Activated T-cell treated with anti-CD3 and anti-CD28 coated beads, Interleukin-2, amount 50 U/mL, for 24 hours (primary cell): ENCODE results near the gene FAM174B.
"Not testable (repeated sequence)": the region's sequence is repeated elsewhere in the genome, so short reads cannot be mapped to it uniquely, and the experiment has no call there.

ENCODE experiments used
- DNase-seq: peaks from one replicate; pipeline ENCODE4 v3.0.0-alpha.2; 2020
- H3K27ac Mint-ChIP-seq: 2 replicates; pipeline ENCODE4 v1.8.0; 2020; ENCODE audit warnings: mild to moderate bottlenecking, mixed read lengths
- H3K27me3 Mint-ChIP-seq: 2 replicates; pipeline ENCODE4 v1.8.0; 2020; ENCODE audit warnings: mixed read lengths
- H3K36me3 Mint-ChIP-seq: 2 replicates; pipeline ENCODE4 v1.8.0; 2020; ENCODE audit warnings: low read depth, mixed read lengths
- H3K4me1 Mint-ChIP-seq: 2 replicates; pipeline ENCODE4 v1.8.0; 2020; ENCODE audit warnings: low read depth, mixed read lengths
- H3K4me3 Mint-ChIP-seq: 2 replicates; pipeline ENCODE4 v1.8.0; 2020; ENCODE audit warnings: mild to moderate bottlenecking, moderate library complexity, mixed read lengths
- H3K9me3 Mint-ChIP-seq: 2 replicates; pipeline ENCODE4 v1.8.0; 2020; ENCODE audit warnings: mixed read lengths

FAM174B gene

DNA sequence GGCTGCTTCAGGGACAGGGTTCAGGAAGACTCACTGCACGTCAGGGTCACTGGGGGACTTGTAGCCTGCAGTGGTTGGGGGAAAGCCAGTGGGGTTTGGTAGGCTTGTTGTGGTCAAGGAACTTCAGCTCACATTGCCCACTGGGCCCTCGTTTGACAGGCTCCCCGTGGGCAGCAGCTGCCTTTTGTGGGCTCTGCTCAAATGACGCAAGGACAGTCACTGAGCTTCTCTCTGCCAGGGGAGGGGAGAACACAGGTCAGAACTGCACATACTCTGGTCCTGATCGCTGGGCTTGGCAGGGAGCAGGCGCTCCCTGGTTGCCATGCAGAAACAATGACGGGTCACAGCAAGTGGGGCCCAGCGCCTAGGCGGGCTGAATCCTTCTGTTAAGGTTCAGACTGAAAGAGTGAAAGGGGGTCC, 45.5 kb downstream of the FAM174B start:
- Mint-ChIP-seq H3K4me3 (no peak overlapping the region), H3K9me3 (no peaks in the 10 kb centered on the region), H3K27ac (no peak overlapping the region), H3K27me3 (no peaks in the 10 kb centered on the region), H3K4me1 (no peaks in the 10 kb centered on the region), H3K36me3 (no peaks in the 10 kb centered on the region)
- DNase-seq, result no peak

DNA sequence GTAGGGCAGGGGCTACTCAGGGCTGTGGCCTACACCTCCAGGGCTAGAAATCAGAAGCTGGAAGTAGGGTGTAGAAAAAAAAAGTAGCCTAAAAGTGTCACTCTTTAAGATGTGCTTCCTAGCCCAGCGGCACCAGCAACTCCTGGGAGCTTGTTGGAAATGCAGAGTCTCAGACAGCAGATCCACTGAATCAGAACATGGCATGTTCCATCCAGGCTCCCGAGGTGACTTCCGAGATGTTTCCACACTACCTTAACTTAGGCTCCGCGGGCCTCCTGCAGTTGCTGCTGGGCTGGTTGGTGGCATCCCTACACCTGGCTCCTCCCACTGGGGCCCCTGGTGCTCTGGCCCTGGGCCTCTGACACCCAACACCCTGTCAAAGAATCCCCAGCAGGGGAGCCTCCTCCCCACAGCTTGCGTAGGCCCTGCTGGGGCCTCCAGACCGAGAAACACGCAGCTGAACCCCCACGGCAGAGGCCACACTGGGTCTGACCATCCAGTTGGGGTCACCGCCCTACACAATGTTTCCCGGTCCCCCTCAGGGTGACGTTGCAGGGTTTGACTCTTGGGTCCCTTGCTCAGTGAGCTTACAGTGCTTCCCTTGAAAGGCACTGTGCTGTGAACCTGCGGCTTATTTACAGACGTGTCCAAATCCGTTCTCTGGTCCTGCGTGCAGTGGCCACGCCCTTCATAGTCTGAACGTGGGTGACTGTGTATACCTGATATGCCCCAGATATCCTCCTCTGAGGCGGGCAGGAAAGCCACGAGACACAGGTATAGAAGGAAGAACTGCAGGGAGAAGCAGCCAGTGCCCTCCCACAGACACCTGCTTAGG, 46.5 kb downstream of the FAM174B start:
- no peaks in the 10 kb centered on the region for H3K9me3 Mint-ChIP-seq
- no peaks in the 10 kb centered on the region for H3K27me3 Mint-ChIP-seq
- DNase-seq, result no peak
- H3K27ac Mint-ChIP-seq, result no peak overlapping the region
- H3K36me3 Mint-ChIP-seq, result no peaks in the 10 kb centered on the region
- no peak overlapping the region for H3K4me3 Mint-ChIP-seq
- no peaks in the 10 kb centered on the region for H3K4me1 Mint-ChIP-seq

DNA sequence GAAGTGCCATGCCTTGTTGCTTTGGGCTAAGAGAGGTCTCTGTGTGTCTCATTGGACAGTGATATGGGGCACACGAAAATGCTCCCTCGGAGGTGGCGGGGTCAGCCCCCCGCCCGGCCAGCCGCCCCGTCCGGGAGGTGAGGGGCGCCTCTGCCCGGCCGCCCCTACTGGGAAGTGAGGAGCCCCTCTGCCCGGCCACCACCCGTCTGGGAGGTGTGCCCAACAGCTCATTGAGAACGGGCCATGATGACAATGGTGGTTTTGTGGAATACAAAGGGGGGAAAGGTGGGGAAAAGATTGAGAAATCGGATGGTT, 48.8 kb downstream of the FAM174B start:
- not testable (repeated sequence) for H3K27me3 Mint-ChIP-seq, H3K27ac Mint-ChIP-seq, H3K4me3 Mint-ChIP-seq, DNase-seq, H3K9me3 Mint-ChIP-seq, H3K4me1 Mint-ChIP-seq, H3K36me3 Mint-ChIP-seq

DNA sequence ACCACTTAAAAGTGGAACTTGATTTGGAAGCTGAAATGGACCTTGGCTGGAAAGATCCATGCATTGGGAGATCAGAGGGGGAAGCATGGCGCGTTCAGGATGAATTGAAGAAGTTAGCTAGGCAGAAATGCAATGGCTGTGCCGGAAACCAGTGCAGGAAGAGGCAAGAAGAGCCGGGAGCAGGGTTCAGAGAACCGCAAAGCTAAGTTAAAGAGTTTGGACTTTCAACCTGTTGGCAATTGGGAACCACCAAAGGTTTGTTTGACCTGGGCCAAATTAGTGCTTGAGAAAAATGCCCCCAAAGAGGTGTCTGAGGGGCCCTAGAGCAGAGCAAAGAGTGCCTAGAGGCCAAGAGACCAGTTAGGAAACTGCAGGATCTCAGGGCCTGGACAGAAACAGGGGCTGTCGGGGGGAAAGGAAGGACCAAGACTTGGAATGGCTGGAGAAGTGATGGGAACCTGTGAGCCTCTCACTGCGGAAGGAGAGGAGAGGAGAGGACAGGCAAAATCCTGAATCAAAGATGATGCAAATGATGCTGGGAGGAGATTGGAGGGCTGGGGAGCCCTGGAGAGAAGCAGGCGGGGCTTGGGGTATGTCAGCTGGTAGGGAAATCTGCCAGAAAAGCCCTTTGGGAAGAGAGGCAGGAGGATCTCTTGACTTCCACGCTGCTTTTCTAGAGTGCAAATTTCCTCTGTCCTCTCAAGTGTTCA, 49.3 kb downstream of the FAM174B start:
- Mint-ChIP-seq H3K4me1 (no peaks in the 10 kb centered on the region), H3K27me3 (peaks cover 13% of the 10 kb centered on the region), H3K36me3 (no peaks in the 10 kb centered on the region), H3K9me3 (no peaks in the 10 kb centered on the region), H3K27ac (no peak overlapping the region), H3K4me3 (no peak overlapping the region)
- no peak for DNase-seq

DNA sequence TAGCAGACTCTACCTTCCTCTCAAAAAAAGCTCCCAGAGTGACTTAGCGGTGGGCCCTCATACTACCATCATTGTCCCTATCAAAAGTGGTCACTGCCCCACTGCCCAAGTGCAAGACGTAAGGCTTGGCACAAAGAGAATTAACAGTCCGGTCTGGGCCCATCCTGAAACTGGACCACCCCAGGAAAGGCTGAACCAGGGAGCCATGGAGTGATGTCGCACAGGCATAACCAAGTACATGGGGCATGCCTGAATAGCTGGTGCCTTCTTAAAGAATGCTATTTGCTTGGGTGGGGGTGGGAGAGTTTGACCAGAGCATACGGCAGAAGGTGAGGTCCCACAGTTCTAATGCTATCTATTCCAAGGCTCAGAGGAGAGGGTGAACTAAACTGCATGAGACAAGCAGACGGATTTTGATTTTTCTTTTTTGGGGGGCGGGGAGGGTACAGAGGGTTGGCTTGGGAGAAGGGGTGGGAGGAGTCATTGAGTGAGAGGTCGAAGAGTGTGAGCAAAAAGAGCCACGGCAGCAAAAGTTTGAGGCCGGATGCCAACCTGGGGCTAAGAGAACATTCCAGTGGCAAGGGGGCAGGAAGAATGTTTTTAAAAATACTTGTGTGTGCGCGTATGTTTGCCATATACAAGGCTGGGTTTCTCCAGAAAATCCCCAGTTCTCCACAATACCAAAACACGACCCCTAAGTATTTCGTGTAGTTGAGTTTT, 50.2 kb downstream of the FAM174B start:
- no peak overlapping the region for H3K4me3 Mint-ChIP-seq
- H3K9me3 Mint-ChIP-seq, result no peaks in the 10 kb centered on the region
- no peak for DNase-seq
- peaks cover 13% of the 10 kb centered on the region for H3K27me3 Mint-ChIP-seq
- H3K27ac Mint-ChIP-seq, result no peak overlapping the region
- H3K4me1 Mint-ChIP-seq, result no peaks in the 10 kb centered on the region
- H3K36me3 Mint-ChIP-seq, result no peaks in the 10 kb centered on the region

DNA sequence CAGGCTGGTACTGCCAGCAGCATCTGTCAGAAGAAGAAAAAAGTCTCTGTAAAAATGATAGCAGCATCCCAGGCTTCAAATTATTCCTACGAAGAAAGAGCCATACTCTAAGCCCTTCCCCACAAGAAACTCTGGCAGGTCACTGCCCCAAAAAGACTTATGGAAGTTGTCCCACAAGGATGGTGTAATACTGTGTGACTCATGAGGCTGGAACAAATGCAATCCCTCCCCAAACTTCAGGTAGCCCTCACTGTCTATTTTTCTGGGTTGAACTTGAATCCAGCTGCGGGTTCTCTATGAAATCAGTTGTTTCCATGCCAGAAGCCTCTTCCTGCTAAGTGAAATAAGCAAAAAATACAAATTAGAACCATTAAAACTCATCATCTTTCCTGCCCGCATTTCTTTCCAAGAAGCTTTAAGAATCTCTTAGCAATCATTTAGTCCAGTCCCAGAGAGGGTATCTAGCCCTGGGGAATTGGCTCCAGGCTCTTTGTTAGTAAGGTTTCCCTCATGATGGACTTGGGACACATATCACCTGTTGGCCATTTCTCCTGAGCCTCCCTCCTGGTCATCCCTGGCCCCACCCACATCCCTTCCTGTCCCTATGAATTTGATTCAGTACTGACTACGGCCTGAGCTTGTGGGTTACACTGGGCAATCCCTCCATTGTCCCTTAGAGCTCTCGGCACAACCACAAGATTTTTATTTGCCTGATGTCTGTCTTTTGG, 51.7 kb downstream of the FAM174B start:
- no peaks in the 10 kb centered on the region for H3K36me3 Mint-ChIP-seq
- peaks cover 15% of the 10 kb centered on the region for H3K27me3 Mint-ChIP-seq
- H3K4me1 Mint-ChIP-seq, result peaks cover 5% of the 10 kb centered on the region
- DNase-seq, result no peak
- no peak overlapping the region for H3K4me3 Mint-ChIP-seq
- no peaks in the 10 kb centered on the region for H3K9me3 Mint-ChIP-seq
- H3K27ac Mint-ChIP-seq, result no peak overlapping the region

DNA sequence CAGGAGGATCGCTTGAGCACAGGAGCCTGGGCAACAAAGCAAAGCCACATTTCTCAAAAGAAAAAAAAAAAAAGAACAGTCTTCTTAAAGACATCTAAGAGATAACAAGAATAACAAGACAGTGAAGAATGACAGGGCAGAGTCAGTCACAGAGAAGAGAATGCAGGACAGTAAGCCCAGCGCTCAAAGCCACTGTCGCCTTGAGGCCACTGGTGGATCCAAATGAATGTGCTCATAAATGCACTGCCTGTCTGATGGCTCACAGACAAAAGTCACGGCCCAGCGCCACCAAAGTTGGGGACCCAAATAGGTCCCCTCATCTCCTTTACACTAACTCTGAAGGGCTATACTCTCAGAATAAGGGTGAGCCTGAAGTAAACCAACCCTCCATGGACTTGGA, 52.3 kb downstream of the FAM174B start:
- Mint-ChIP-seq H3K36me3 (no peaks in the 10 kb centered on the region), H3K4me3 (no peak overlapping the region), H3K27me3 (peaks cover 15% of the 10 kb centered on the region), H3K4me1 (peaks cover 5% of the 10 kb centered on the region), H3K9me3 (no peaks in the 10 kb centered on the region), H3K27ac (no peak overlapping the region)
- DNase-seq, result no peak

DNA sequence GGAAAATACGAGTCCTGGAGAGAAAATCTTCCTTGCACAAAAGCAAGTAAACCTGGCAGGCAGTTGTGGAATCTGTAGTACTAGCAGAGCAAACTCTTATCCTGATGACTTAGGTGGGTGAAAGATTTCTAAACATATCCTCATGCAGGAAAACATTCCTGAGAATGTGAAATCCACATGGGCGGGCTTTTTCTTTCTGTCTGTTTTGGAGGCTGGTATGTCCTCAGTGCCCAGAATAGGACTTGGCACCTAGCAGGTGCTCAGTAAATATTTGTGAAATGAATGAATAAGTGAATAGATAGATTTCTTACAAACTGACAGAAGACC, 53.3 kb downstream of the FAM174B start:
- no peak overlapping the region for H3K4me3 Mint-ChIP-seq
- no peak overlapping the region for H3K27ac Mint-ChIP-seq
- H3K36me3 Mint-ChIP-seq, result no peaks in the 10 kb centered on the region
- no peak for DNase-seq
- H3K4me1 Mint-ChIP-seq, result peaks cover 5% of the 10 kb centered on the region
- no peaks in the 10 kb centered on the region for H3K9me3 Mint-ChIP-seq
- H3K27me3 Mint-ChIP-seq, result peaks cover 15% of the 10 kb centered on the region

DNA sequence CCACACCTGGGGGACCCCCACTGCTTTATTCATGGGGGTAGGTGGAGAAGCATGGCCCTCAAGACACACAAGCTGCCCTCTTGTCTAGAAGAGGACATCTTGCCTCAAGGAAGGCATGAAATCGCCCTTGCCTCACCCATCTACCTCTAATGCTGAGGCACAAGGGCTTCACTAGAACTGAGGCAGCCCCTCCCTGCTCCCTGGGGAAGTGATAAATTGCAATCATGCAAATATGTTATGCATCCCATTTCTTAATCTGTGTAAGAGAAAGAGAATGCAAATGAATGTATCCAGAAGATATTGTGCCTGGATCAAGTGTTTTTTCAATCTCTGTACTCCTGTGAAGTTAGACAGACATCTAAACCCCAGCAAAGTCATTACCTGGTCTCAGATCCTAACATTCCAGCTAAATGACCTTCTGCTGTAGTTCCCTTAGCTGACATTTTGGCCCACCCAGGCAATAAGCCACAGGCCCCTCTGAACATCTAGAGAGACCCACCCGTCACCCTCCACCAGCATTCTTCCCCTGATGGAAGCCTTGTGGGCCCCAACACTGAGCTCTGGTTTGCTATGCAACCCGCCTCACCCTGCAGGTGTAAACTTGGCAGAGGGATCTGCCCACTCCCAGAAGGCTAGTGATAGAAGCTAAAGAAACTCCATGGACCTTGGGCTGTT, 53.8 kb downstream of the FAM174B start:
- peaks cover 5% of the 10 kb centered on the region for H3K4me1 Mint-ChIP-seq
- H3K27ac Mint-ChIP-seq, result no peak overlapping the region
- no peak for DNase-seq
- H3K9me3 Mint-ChIP-seq, result no peaks in the 10 kb centered on the region
- peaks cover 15% of the 10 kb centered on the region for H3K27me3 Mint-ChIP-seq
- no peaks in the 10 kb centered on the region for H3K36me3 Mint-ChIP-seq
- H3K4me3 Mint-ChIP-seq, result no peak overlapping the region

DNA sequence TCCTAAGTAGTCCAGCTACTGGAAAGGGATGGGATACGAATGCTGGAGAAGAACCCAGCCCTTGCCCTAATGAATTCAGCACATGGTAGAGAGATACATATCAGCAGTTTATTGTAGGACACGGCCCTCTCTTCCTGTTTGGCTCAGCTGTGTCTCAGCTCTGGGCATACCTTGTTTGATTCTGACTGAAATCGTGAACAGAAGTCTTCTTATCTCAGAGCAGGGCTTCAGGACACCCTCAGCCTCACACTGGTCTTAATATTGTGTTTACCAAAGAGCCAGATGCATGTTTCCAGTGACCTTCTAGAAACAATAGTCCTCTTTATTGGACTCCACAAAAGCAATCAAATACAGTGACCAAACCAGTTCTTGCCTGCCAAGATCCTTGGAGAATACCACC, 54.7 kb downstream of the FAM174B start:
- Mint-ChIP-seq H3K4me1 (peaks cover 5% of the 10 kb centered on the region), H3K27ac (no peak overlapping the region), H3K4me3 (no peak overlapping the region), H3K9me3 (no peaks in the 10 kb centered on the region), H3K27me3 (peaks cover 20% of the 10 kb centered on the region), H3K36me3 (no peaks in the 10 kb centered on the region)
- no peak for DNase-seq

DNA sequence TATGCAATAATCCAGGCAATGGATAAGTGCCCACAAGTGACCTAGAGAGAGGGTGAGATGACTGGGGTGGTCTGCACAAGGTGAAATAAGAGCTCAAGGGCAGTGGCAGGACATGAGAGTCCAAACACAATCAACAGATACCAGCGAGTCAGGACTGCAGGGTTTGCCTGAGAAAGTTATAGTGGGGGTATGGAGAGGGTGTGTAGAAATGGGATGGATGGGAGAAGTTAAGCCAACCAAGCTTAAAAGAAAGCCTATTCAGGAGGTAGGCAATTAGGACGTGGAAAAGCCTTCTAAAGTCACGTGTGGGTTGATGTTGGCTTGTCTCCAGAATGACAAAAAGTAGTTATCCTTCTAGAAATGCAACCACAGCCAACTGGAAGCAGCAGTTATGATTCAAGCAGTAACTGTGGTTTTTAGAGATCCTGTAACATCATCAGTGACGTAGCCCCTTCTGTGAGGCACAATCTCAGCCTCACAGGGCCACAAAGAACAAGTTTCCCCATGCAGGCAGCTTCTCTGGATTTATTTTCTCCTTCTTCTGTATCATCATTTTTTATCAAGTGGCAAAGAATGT, 56.1 kb downstream of the FAM174B start:
- H3K4me3 Mint-ChIP-seq, result no peak overlapping the region
- H3K27me3 Mint-ChIP-seq, result peaks cover 28% of the 10 kb centered on the region
- H3K27ac Mint-ChIP-seq, result no peak overlapping the region
- H3K4me1 Mint-ChIP-seq, result peaks cover 5% of the 10 kb centered on the region
- H3K9me3 Mint-ChIP-seq, result no peaks in the 10 kb centered on the region
- DNase-seq, result no peak
- no peaks in the 10 kb centered on the region for H3K36me3 Mint-ChIP-seq

DNA sequence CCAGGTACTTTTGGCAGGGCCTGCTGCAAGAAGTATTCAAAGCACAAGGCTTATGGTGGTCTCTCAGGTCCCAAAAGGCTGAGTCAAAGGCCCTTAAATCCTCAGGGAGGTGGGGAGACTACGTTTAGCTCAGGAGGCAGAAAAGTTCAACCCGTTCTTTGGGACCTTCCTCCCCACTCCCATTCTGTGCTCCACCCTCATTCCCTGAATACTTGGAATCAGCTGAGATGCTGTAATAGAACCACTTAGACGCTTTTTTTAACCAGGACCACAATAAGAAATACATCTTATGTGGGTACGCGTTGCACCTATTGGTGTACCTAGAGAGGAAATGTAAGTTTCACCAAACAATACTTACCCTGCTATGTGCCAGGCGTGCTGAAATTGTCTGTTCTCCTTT, 58.0 kb downstream of the FAM174B start:
- DNase-seq, result no peak
- Mint-ChIP-seq H3K9me3 (no peaks in the 10 kb centered on the region), H3K27ac (no peak overlapping the region), H3K36me3 (no peaks in the 10 kb centered on the region), H3K27me3 (peaks cover 35% of the 10 kb centered on the region), H3K4me3 (no peak overlapping the region), H3K4me1 (peaks cover 5% of the 10 kb centered on the region)

DNA sequence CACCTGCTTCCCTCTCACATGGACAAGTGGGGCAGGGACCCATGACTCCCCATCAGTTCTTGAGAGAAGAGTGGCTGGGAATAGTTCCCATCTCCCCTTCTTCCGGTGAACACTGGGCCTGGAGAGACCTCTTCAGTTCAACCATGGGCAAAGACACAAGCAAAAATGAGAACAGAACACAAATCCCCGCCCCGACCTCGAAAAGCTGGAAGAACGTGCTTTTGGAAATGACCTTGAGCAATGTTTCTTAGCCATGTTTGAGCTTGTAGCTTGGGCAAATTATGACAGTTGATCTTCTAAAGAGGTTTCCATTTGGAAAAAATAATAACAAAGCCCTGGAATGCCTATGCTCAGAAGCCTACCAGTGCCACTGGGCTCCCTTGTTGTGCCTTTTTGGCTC, 59.0 kb downstream of the FAM174B start:
- Mint-ChIP-seq H3K9me3 (no peaks in the 10 kb centered on the region), H3K36me3 (no peaks in the 10 kb centered on the region), H3K4me3 (no peak overlapping the region), H3K27me3 (peaks cover 29% of the 10 kb centered on the region), H3K27ac (no peak overlapping the region), H3K4me1 (peaks cover 5% of the 10 kb centered on the region)
- DNase-seq, result no peak
